GM21737 (cell line): ENCODE results near the gene VPS35.
A peak's percentile ranks its signal among the peaks of the same experiment; 100 is the strongest.
"Not testable (repeated sequence)": the region's sequence is repeated elsewhere in the genome, so short reads cannot be mapped to it uniquely, and the experiment has no call there.

ENCODE experiments used
- ATAC-seq: cut with Tn5 transposase; IDR thresholded peaks from one replicate; pipeline ENCODE4 v1.9.1; 2021; ENCODE audit warnings: mild to moderate bottlenecking, moderate library complexity; ENCODE audit not compliant: unreplicated experiment

Gene VPS35

DNA sequence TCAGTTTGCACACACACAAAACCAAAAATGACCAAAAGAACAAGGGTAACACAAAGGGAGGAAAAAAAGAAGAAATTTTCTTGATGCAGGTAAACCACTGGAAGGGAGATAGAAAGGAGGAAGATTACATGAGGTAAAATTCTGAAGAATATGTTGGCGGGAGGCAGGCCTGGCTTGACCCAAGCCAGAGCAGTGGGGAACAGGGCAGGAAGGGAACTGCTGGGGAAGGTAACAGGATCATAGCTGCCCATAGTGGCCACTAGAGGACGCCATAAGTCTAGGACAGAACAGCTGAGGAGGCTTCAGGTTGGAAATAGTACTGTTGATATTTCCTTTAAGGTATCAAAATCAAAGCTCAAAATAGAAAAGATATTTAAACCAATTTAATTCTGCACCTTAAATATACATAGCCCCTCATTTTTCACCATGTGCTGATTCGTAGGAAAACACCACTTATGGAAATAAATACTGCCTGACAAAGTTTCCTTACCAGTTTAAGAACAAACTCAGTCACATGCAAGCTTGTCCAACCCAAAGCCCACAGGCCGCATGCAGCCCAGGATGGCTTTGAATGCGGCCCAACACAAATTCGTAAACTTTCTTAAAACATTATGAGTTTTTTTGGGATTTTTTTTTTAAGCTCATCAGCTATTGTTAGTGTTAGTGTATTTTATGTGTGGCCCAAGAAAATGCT lies 15.5 kb downstream of the VPS35 start:
- ATAC-seq = peak; percentile 66

DNA sequence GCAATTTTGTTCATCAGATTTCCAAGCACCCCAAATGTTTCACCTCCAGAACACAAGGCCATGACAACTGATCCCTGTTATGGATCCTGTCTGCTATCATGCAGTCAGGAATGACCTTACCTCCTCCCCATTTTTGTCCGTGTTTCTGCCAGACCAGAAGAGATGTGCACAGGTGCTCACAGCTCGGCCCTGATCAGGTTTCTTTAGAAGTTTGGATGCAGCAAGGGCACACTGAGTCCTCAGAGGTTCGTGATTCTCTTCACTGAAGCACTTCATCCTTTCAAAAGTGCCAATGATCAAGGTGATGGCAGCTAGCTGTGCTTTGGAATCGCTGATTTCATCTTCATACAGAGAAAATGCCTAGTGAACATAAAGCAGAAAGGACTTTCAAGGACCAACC lies 26.9 kb downstream of the VPS35 start:
- no peak for ATAC-seq

DNA sequence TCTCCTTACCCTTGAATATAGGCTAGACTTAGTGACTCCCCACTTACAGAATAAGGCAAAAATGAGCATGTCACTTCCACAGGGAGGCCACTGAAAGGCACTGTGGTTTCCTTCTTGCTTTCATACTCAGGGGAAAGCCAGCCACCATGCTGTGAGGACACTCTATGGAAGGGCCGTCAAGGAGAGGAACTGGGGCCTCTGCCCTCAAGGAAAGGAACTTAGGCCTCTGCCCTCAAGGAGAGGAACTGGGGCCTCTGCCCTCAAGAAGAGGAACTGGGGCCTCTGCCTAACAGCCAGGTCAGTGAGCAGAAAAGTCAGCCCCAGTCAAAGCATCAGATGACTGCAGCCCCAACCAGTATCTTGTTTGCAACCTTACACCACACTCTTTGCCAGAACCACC lies 30.1 kb downstream of the VPS35 start:
- ATAC-seq = peak; percentile 95

DNA sequence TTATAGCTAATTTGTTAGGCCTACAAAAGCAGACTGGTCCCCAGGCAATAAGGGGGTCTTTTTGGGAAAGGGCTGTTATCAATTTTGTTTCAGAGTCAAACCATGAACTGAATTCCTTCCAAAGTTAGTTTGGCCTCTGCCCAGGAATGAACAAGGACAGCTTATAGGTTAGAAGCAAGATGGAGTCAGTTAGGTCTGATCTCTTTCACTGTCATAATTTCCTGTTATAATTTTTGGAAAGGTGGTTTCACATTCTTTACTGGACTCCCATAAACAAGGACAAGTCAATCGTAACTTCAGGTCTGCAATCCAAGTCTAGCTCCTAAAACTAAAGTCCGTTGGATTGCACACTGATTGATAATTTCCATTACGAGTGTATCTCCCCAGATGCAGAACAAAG lies 37.7 kb downstream of the VPS35 start:
- ATAC-seq = no peak

DNA sequence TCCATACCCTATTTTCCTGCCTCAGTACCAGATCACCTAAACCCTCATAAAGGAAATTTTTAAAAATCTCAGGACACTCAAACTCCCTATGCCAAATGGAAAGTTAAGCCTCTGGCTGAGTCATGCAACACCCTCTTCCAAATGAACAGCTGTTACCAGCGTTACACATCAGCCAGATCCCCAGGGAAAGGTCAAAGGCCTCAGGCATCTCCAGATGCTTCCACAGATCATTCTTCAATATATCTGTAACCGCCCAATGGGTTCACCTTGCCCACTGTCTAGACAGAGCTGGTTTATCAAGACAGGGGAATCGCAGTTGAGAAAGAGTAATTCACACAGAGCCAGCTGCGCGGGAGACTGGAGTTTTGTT lies 38.7 kb downstream of the VPS35 start:
- ATAC-seq = no peak

DNA sequence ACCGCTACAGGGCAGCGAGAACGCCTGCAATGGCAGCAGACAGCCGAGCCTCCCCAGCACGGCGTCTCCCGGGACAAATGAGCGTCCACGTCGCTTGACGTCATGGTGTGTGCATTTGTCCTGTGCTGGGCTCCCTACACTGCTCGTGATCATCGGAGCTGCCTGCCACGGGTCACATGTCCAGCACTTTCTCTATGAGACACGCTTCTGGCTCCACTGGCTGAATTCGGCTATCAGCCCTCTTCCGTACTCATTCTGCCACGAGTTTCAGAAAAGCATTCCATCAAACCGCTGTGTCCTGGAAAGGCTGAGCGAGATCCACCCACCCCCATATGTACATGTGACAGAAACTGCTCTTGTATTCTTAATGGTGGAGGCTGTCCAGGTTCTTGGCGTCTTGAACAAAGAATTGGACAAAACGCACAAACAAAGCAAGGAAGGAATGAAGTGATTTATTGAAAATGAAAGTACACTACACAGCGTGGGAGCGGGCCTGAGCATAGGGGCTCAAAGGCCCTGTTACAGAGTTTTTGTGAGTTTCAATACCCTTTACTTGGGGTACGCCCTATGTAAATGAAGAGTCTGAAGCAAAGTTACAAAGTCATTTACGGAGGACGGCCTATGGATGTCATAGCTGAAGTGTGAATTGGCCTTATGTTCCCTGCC lies 39.3 kb downstream of the VPS35 start:
- no peak for ATAC-seq

DNA sequence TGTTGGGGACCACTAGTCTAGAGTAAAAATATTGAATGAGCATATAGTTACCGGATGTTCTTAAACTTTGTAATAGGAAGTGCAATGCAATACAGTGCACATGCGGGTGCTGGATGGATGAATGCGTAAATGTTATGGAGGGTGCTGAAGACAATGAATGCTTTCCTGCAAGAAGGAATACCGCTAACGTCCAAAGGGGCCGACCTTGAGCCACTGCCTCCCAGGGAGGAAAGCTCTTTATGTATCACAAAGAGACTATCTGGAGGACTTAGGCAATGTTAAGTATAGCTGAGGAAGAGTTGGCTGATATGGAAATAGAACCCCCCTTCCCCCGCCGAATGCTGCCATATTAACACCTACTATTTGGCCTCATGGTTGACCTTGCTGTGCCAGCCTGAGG lies 40.3 kb downstream of the VPS35 start:
- ATAC-seq = no peak

DNA sequence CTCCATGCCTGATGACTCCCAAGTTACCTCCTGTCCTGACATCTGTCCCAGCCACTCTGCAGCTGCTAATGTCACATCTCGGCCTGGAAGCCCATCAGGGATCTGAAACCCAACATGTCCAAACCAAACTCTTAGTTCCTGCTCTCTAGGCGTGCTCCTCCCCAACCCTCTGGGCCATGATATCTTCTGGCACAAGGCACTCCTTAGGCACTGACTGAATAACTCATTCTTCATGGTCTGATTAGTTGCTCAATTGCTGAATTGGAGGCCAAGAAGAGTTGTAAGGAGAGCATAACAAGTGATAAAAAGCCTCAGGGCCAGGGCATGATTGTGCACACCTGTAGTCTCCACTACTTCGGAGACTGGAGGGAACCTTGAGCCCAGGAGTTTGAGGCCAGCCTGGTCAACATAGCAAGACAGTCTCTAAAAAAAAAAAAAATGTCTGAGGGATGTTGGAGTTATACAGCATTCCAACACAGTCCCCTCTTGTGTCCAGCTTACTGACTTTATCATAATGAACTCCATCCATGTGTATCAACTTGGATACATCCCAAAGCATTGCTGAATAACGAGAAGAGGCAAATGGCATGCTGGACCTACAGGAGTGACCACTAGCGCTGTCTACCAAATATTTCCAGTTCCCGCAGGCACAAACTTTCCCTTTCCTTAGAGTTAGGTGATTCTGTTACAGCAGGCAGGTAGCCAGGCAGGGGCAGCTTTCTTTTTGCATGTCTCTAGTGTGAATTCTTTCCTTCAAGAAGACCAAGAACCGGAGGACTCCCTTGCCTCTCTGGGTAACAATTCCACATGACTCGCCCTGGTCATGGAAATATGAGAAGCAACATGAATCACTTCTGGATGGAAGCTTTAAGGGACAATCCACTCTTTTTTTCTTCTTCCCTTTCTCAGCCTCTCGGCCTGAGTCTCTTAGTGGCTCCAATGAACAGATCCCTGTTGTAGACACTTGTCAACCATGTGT lies 49.7 kb downstream of the VPS35 start:
- no peak for ATAC-seq

DNA sequence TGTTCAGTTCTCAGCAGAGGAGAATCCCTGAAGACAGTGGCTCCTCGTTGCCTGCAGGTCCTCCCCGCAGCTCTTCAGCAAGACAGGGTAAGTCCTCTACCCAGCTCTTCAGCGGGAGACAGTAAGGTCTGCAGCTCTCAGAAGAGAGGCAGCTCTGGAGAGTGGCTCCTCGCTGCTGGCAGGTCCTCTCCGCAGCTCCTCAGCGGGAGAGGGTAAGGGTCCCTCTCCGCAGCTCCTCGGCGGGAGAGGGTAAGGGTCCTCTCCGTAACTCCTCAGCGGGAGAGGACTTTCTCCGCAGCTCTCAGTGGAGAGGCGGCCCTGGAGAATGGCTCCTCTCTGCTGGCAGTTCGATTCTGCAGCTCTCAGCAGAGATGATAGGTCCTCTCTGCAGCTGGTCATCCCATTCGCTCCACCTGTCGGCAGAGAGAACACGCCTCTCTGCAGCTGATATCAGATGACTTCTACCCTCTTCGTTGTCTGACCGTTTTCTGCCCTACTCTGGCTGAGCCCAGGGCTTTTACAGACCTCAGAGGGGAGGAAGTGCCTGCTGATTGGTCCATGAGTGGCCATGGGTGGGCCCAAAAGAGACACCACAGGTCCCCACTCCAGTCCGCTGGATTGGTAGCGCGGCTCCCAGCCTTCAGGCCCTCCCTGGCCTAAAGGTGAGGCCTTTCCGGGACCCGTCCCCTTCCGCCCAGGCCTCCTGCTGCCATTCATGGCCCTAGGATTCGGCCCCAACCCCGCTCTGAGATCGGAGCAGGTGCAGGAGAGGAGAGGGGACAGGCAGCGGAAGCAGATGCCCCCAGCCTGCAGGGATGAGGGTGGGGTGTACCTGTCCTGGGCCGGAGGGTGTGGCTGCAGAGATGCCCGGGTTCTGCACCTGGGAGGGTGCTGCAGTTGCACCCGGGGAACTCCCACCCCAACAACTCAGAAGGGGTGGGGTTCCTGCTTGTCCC lies 55.9 kb downstream of the VPS35 start:
- ATAC-seq = no peak

DNA sequence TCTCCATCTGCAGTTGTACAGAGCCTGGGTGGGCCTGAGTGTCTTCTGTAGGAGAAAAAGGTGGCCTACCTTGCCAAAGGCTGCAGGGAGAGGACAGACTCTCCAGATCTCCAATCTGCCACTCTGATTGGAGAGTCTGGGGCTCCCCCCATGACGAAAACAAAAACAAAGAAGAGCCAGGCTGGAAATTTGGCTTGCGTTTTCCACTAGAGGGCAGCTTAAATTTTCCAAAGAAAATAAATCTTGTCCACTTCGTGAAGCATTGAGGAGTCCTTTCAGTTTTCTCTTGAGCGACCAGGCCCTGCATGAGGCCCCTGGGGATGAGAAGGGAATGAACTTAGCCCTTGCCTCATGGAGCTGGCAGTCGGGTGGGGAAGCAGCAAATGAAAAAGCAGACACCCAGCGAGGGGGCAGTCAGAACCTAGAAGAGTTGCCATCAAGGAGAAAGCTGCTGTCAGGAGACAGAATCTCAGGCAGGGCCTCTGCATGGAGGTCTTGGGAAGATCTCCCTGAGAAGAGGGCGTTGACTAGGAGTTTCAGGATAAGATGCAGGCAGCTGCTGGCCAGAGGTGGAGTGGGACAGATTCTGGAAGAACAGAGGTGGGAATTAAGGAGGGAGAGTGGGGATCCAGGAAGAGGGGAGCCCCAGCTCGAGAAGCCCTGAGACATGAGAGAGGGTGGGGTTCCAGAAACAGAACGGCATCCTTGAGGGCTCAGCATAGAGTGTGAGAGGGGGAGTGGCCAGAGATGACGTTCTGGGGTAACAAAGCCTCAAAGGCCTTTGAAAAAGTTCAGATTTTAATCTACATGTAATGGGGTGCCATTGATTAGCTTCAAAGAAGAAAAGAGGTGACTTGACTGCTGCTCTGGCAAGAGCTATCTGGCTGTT lies 59.4 kb downstream of the VPS35 start:
- no peak for ATAC-seq

DNA sequence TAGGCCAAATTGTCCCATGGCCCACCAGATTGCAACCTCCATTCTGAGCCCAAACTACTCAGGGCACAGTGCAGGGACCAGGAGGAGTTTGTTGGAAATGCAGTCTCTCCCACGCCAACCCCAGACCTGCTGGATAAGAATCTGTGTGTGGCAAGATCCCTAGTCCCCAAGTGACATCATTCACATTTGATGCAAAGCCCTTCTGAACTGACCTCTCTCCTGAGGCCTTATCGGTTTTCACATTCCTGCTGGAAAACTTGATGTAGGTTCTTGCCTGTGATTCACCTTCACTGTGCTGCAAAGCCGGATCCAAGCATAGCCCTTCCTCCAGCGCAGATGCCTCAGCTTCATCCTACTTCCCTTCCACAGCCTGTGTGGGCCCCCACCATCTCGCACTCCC lies 61.2 kb downstream of the VPS35 start:
- ATAC-seq = no peak

DNA sequence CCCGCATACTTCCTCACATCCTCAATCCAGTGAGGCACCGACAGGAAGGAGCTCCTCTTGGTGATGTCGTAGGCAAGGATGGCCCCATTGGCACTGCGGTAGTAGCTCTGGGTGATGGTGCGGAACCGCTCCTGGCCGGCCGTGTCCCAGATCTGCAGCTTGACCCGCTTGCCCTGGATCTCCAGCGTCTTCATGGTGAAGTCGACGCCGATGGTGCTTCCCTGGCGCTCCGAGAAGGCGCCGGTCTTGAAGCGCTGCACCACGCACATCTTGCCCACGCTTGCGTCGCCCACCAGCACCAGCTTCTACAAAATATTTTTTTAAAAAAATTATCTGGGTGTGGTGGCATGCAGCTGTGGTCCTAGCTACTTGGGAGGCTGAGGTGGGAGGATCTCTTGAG lies 62.3 kb downstream of the VPS35 start:
- ATAC-seq = not testable (repeated sequence)

DNA sequence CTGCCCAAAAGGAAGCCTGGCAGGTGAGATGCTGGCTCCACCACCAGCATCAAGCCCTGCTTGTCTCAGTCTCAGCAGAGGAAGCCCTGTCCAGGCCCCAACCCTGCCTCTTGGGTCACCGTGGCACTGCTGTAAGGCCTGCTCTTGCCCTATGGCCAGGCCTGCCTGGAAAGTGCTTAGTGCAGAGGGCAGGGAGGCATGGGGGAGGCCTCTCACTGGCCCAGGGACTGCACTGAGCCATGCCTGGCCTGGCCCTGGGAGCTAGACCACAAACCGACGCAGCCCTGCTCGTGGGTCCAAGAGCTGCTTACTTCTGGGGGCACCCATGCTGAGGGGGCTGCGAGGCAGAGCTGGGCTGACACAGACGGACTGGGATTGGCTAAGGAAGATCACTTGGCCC lies 64.1 kb downstream of the VPS35 start:
- not testable (repeated sequence) for ATAC-seq

DNA sequence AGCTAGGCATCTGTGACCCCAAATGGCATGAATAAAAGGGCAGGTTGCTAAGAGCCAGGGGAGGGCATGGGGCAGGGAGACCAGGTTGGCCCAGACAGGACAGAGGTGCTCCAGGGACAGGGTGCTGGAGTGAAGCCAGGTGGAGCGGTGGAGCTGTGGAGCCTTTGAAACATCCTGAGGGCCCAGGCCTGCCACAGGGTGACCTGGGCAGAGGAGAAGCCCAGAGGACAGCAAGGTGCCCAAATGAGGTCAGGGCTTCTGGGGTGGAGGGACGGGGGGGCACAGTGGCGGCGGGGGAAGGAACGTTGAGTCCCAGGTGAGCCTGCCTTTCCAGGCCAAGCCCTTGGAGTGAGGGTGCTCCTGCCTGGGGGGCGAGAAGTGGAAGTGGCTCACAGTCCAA lies 65.3 kb downstream of the VPS35 start:
- ATAC-seq = not testable (repeated sequence)

DNA sequence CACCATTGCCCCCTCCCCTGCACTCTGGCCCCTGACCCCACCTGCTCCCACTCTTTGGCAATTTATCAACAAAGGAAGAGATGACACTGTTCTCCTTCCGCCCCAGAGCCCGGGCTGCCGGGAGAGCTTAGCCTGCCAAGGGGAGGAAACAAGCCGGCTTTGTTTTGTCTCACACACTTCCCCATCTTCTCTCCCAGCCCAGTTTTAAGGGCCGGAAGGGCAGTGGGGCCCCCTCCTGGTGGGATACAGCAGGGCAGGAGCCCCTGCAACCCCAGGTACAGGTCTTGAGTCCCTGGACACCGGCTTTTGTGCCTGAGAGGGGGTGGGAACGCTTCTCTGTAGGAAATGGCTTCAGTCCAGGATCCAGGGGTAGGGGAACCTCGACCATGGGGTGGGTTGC lies 65.7 kb downstream of the VPS35 start:
- not testable (repeated sequence) for ATAC-seq

DNA sequence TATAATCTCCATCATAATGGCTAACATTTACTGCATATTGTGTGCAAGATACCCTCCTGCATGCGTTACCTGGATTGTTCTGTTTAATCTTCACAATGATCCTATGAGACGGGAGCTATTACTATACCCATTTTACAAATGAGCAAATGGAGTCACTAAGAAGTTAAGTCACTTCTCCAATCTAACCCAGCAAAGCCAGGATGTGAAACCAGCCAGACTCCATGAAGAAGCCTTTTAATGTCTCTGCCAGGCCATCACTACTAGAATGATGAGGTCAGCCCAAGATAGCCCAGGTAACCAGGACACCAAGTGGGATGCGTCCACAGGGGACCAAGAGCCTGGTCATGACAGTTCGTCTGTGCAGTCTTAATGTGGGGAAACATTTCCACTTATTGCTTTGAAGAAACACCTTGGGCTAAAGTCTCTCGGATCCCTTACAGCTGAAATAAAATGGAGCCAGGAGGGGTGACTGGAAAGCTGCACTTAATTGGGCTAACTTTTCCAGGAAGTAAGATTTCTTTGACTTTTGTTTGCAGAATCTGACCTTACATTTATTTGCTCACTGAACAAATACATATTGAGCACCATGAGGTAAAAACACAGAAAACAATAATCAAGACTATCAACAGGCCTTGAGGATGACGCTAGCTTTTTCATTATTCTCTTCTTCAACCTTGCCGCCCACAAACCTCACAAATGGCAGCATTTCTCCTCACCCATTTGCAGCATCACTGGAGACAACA lies 66.9 kb downstream of the VPS35 start:
- ATAC-seq = no peak

DNA sequence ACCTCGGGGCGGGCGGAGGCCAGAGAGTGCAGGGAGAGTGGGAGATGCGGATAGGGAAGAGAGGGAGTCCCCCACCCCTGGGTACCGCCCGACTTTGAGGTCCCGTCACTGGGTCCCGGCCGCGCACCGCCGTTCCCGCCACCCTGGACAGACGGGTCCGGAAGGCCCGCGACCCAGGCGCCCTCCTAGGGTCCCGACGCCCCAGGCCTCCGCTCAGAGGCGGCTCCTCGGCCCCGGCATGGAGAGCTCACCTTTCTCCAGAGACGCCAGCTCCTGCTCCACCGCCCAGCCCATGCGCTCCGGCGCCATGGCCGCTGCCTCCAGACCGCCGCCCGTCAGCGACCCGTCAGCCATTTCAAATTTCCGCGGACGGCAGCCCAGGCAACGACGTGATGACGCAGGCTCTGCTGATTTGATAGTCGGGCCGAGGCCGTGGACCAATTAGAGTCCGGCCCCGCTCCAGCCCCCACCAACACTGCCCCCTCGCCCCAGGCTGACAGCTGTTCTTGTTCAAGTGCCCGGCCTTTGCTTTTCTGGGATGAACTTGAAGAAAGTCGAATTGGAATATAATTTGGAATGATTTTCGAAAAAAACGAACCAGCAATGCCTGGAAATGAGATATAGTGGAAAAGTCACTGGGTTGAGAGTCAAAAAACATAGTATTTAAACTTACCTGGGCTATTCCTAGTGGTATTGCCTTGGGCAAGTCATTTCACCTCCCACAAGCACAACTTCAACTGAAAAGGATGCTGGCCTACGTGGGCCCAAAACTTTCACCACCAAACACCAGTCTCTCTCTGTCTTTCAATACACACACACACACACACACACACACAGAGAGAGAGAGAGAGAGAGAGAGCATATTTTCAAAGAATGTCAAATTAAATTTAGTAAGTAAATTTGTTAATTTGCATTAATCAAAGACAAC lies 67.7 kb downstream of the VPS35 start, which contains the start of gene SHCBP1:
Gene SHCBP1, minus strand, starts transcription at position 374 of the 928 bp plus-strand sequence. Its CDS starts 20 bp downstream, at position 354.
- ATAC-seq = peak; percentile 95
